ENCODE data around the gene TSEN15.

- TF ChIP-seq CTCF (IDR thresholded peaks at IDR 0.05) (no peak), EP300 (IDR thresholded peaks at IDR 0.05) (no peak), POLR2AphosphoS5 (IDR thresholded peaks at IDR 0.05) (no peak), POLR2A (IDR thresholded peaks at IDR 0.05) (no peak)
Measured at GRCh38 chr1:184110272-184111204, 59.0 kb downstream of the TSEN15 start.
